Fibroblast of the aortic adventitia (primary cell): ENCODE measurements around the gene ITPR2. TPM values are rescaled to one million over a fixed set of nuclear protein-coding genes. Genes with fewer than 3 reads are reported as not detected.

Experiments
- DNase-seq: peaks from one replicate; pipeline ENCODE4 v3.0.0-alpha.2; 2010; ENCODE audit warnings: low read depth
- H3K4me3 ChIP-seq: 2 replicates; pipeline ENCODE4 v1.5.1; 2011; ENCODE audit warnings: low read depth, mild to moderate bottlenecking, control low read depth, low read length, moderate library complexity
- CTCF ChIP-seq: IDR thresholded peaks from 2 replicates; pipeline ENCODE4 v1.5.1; 2011; ENCODE audit warnings: mild to moderate bottlenecking, low read length, control low read depth, inconsistent platforms; ENCODE audit not compliant: insufficient read depth
- total RNA-seq: library from RNA; depleted of rRNA; stranded (reverse); fragments of >200 nt; gene quantifications from 2 replicates; pipeline ENCODE4 v1.2.3, GENCODE V29; 2012; ENCODE audit warnings: low replicate concordance

The ITPR2 gene
- total RNA-seq, 1 donor = 15.5 TPM

GRCh38 chr12:26595806-26596205, 237.2 kb downstream of the ITPR2 start:
- no peak for TF ChIP-seq CTCF
- no peak overlapping the region for H3K4me3 ChIP-seq
- no peak for DNase-seq

DNA sequence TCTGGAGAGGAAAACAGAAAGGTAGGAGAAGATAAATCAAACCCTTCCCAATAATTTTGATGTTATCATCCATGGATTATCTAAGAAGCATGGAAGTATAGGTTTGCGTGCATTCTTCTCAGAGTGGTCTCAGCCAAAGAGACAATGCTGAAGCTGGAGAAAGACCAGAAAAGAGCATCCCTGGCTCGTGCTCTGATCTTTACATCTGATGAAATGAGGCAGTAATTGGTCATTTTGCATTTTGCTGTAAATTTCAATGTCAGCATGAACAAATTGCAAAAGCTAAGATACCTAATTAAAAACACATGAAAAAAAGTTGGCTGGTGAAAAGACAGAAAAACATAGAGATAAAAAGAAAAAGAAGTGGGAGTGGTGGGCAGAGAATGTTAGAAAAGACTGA, 252.4 kb downstream of the ITPR2 start:
- no peak overlapping the region for H3K4me3 ChIP-seq
- no peak for DNase-seq
- TF ChIP-seq CTCF = no peak

GRCh38 chr12:26576266-26576665, 256.7 kb downstream of the ITPR2 start:
- DNase-seq = no peak
- TF ChIP-seq CTCF = no peak
- no peak overlapping the region for H3K4me3 ChIP-seq

DNA sequence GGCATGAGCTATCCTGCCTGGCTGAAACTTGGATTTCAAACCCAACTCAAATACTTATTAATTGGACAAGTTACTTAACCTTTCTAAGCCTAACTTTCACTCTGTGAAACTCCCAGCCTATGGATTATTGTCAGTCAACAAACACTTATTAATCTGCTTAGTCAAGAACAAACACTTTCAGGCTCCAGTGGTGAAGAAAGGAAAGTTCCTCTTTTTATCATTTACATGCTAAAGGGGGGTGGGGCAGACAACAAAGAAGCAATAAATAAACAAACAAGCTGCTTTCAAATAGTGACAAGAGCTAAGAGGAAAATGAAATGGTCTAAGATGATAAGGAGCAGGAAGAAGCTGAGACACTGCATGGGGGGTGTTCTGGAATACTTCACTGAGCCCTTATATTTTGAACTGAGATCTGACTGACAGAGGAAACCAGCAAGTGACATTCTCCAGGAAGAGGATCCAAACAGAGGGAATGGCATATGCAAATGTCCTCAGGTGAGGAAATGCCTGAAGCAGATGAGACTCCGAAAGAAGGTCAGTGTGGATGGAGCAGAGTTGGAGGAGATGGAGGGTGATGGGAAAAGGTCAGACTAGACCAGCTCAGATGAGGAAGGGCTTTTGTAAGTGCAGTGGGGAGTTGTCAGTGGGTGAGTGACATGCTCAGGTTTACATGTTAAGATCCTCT, 259.6 kb downstream of the ITPR2 start:
- no peak overlapping the region for H3K4me3 ChIP-seq
- TF ChIP-seq CTCF = no peak
- no peak for DNase-seq

DNA sequence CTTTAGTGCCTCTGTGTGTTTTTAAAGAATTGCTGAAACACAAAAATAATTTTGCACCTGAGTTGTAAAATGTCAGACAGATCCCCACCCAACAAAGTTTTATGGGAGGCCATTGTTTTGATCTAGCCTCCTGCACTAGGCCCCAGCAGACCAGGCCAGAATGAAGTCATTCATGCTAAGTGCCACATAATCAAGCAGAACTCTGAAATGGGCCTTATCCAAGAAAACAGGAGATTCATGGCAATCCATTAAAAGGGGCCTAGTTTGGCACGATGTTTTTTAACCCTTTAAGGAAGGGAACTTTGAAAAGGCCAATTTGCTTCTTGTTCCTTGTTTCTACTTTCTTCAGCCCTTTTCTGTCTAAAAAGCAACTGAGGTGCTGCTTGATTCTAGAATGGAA, 260.9 kb downstream of the ITPR2 start:
- no peak for TF ChIP-seq CTCF
- DNase-seq = no peak
- no peak overlapping the region for H3K4me3 ChIP-seq

DNA sequence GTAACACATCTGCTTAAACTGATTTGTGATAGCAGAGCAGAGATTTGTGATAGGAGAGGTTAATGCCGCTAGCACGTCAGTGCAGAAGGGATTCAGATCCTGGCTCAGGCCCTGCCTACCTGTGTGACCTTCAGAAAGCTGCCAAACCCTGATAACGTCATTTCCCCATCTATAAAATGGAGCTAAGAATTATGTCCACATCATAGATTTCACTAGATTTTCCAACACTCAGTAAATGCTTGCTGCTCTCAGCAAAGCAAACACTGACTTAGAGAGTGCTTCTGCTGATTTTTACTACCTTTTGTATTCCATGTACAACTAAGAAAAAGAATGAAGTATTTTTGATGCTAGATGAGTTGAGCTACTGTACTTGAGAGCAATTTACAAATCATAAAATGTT, 261.4 kb downstream of the ITPR2 start:
- no peak for DNase-seq
- TF ChIP-seq CTCF = no peak
- no peak overlapping the region for H3K4me3 ChIP-seq

GRCh38 chr12:26567126-26567525, 265.9 kb downstream of the ITPR2 start:
- no peak for TF ChIP-seq CTCF
- H3K4me3 ChIP-seq = no peak overlapping the region
- no peak for DNase-seq
